DMS153 (cell line): ENCODE results near the gene BMP6.
A peak's percentile ranks its signal among the peaks of the same experiment; 100 is the strongest.

Experiments
- DNase-seq: peaks from one replicate; lab custom pipeline; 2025; lab: John Stamatoyannopoulos, UW

The BMP6 gene

DNA sequence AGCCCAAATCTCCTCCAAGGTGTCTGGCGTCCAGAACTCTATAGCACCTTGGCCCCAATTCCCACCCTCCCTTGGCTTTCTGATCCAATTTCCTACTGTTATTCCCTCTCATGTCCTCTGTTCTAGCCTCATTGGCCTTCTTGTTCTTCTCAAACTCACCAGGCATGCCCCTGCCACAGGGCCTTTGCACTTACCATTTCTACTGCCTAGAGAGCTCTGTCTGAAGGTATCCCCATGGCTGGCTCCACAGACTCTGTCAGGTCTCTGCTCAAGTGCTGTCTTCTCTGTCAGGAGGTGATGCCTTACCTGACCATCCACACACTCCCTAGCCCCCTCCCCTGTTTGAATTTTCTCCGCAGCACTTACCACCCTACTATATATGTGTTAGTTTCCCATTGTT lies 5.6 kb upstream of the BMP6 start:
- DNase-seq = no peak

DNA sequence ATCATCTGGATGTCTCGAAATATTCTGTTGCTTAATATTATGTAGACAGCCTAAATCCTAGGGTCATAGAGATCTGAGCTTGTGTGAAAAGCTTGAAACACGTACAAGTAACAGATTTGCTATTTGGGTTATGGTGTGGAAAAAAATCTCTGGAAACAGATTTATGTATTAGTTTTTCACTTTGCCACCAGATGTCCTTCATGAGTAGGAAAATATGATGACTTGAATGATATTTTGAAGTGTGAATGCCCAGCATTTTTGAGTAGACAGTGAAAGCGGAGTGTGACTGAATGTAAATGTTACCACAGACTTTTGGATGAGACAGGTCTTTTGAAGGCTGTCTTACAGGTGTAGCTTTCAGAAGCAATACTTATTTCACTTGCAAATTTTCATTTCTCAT lies 4.2 kb upstream of the BMP6 start:
- no peak for DNase-seq

DNA sequence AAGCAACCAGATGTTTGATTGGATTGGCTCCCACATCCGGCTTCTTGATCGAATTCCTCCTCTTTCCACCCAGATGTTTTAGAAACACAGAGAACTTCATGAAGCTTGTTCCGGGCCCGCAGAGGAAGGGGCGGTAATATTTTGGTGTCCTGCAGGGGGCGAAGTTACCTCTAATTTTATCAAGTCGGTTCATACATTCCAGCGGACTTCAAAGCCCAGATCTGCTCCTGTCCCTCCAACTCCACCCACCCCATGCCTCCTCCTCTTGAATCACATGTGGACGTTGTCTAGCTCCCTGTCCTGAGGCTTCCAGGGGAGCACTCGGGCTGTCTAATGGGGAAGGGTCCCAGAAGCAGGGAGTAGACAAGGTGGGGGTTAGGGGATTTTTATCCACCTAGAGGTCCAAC lies 2.9 kb upstream of the BMP6 start:
- DNase-seq = no peak

DNA sequence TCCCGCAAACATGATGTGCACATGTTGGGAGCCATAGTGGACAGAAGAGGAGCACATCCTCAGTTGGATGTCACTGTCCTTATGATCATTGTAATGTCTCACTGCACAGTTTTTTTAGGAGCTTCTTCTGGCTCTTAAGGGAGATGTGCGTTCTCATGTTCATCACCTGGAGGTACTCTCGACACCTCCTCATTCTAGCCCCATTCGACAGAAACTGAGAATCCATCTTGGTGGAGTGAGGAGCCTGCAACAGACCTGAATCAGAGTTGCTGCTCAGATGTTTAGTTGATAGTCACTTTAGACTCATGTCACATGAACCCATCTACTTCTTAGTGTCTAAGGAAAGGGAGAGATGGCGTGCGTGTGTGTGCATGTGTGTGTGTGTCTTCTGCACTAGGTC lies 2.3 kb upstream of the BMP6 start:
- no peak for DNase-seq

DNA sequence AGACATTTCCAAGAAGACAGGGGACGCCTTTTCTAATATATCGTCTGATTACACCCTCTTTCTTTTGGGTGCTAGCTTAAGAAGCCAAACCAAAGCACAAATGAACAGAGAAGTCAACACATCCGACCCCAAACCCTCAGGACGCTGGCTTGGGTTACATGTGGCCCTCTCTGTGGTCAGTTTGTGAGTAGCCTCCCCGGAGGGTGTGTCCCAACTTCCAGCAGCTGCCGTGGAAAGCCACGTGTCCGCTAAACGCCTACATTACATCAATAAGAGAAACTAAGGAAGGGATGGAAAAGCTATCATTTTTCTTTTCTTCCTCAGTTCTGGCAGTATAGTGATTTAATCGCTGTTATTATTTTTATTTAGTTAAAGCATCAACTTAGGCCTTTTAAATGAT lies 487 bp upstream of the BMP6 start:
- DNase-seq = no peak

DNA sequence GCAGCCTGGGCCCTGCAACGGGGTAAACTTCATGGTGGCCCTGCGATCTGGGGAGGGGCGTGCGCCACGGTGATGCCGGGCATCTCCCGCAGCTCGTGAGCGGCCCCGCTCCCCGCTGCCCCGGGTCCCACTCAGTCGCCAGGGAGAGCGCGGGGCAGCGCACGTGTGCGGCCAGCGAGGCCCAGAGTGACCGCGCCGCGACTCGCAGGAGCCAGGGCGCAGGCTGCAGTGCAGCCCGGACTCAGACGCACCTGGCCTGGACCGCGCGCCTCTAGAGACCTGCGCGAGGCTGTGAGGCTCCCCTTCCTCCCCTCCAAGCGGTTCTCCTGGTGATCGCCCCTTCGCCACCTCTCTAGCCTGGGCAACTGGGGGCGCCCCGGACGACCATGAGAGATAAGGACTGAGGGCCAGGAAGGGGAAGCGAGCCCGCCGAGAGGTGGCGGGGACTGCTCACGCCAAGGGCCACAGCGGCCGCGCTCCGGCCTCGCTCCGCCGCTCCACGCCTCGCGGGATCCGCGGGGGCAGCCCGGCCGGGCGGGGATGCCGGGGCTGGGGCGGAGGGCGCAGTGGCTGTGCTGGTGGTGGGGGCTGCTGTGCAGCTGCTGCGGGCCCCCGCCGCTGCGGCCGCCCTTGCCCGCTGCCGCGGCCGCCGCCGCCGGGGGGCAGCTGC lies 652 bp downstream of the BMP6 start:
- DNase-seq = no peak

DNA sequence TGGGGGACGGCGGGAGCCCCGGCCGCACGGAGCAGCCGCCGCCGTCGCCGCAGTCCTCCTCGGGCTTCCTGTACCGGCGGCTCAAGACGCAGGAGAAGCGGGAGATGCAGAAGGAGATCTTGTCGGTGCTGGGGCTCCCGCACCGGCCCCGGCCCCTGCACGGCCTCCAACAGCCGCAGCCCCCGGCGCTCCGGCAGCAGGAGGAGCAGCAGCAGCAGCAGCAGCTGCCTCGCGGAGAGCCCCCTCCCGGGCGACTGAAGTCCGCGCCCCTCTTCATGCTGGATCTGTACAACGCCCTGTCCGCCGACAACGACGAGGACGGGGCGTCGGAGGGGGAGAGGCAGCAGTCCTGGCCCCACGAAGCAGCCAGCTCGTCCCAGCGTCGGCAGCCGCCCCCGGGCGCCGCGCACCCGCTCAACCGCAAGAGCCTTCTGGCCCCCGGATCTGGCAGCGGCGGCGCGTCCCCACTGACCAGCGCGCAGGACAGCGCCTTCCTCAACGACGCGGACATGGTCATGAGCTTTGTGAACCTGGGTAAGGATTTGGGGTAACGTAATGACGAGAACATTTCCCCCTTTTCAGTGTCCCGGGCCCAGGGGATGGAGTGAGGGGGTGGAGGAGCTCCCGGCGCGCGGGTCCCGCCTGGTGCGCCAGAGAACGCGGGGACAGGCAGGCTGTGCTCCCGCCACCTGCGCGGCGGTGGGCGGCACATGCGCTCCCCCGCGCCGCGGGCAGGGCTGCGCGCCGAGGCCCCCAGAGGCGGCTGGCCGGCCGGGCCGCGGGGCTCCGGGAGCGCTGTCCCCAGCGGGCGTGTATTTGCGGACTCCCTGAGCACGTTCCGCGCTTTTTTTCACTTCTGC lies 1.4 kb downstream of the BMP6 start:
- DNase-seq = no peak

DNA sequence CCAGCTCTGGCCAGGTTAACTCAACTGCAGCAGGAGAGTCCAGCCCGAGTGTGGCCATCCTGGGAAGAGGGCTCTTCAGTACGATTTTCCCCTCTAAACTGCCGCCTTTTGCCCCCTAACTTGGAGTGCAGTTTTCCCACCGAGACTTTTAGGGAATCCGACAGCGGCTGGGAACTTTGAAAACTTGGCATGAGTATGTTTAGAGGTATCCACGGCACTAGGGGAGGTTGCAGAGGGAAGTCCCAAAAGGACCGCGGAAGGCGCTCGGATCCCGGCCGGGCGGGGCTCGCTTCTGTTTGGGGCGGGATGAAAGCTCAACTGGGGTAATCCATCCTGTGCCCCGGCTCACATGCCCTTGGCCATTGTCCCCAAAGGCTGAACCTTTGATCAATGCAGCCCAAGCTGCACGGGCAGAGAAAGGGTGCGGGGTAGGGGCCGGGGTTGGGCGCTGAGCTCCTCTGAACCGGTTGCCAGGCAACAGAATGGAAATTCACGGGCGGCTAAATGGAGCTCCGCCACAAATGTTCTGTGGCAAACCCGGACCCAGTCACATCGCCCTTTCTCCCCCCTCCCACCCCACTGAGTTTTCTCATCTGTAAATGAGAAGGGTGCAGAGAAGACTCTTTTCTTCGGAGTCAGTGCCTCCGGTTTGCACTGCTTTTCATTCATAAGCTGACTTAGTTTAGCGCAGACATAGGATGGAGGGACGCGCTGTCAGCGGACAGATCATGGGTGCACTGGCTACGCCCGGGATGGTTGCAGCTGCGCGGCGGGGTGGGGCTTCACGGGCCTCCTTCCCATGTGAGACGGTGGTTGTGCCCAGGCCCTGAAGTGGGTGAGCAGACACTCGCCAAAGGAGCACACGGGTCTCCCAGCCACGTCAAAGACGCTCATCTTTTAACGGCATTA lies 2.3 kb downstream of the BMP6 start:
- DNase-seq = no peak

DNA sequence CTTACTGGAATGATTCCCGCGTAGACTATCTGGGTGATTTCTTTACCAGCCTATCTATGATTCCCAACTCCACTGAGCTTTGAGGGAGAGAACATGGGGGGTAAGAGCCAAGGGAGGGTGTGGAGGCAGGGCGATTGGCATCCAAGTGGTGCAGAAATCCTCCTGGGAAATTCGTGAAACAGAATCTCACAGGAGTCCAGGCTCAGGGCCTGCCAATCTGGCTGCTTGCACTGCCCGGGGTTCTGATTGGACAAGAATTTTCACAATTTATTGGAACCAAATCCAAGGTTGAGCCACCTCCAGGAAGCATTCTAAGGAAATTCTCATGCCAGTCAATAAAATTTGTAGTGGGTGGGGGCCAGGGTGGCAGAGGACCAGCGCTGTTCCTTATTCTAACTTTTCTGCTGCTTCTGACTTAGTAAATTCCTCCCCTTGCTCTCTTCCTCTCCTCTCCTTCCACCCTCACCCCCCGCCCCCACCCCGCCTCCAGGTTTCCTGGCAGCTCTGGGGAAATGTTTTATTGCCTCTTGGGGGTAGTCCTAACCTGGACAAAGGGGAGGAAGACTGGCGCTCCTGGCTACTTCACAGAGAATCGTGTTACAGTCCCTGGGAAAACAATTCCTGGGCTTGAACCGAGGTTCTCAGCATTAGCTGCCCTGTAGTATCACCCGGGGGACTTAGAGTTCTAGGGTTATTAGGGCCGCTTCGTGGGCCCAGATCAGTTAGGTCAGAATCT lies 3.1 kb downstream of the BMP6 start:
- DNase-seq = no peak

DNA sequence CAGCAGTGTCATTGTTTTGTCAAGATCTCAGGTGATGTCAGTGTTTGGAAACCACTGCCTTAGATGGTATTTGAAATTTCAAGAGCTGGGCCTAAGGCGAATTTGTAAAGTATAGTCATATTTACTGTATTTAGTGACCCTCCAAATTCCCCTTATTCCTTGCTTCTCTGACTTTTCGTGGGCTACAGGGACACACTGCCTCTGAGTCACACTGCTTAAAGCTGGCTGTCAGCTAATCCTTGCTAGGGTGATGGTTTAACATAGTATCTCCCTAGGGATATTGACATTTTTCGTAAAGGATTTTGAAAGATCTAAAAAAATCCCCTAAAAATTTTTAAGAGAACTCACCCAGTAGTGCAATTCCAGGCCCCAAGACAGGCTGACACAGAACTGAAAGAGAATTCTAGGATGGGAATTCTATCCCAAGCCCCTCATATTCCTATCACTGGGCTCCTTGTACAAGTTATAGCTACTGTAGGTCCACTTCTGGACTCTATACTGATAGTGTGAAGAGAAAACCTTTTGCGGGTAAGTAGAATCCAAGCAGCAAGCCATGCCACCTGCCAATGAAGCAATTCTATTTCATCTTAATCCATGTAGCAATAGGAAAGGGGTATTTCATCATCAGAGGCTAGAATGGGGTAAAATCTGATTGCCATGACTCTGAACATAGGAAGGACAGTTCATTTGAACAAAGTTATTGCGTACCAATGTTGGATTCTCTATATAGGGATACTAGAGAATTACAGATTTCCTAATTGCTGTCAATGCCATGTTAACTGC lies 4.3 kb downstream of the BMP6 start:
- DNase-seq = no peak

DNA sequence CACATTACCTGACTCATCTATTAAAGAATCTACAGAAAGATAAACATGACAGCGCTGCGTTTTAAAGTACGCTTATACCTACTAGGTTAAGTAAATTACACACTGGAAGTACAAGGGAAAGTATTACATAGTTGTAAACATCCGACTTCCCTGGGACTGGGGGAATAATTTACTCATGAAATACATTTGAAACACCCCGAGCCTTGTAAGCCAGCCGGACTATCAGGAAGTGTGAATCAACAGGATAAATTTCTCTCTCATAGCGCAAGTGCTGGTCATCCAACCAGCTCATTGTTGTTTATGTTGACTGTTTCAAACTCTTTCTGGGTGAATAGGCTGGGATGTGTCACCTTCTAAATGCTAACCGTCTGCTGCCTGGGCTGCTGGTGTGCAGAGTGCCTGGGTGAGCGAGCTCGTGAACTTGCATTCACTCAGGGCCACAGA lies 4.9 kb downstream of the BMP6 start:
- no peak for DNase-seq

DNA sequence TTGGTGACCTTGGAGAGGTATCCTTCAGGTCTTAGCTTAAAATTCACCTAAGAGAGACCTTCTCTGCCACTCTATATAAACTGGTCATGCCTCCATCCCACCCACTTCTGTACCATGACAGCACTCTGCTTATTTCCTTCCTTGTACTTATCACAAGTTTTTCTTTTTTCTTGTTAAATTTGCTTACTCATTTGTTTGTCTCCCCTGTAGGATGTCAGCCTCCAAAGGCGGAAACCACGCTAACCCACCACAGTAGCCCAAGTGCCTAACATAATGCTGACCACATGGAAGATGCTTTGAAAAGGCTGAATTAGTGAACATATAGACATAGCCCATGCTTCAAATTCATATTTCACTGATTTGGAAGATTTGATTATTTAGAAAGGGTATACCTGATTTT lies 5.4 kb downstream of the BMP6 start:
- no peak for DNase-seq

DNA sequence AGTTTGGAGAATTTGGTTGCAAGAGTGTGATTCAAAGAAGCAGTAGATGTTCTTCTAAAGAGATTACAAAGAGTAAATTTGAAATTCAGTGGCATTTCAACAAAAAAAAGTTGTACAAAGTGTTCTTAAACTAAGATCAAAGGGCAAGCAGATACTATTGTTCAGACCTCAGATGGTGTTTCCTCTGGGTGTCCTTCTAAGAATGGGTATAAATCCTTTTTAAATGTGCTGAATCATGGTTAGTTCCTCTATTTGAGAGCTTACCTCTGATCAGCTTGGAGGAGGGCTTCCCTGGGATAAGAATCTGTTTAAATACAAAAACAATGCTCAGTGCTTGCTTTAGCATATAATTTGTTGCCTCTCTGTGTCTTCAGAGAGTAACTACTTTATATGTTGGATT lies 6.3 kb downstream of the BMP6 start:
- no peak for DNase-seq

DNA sequence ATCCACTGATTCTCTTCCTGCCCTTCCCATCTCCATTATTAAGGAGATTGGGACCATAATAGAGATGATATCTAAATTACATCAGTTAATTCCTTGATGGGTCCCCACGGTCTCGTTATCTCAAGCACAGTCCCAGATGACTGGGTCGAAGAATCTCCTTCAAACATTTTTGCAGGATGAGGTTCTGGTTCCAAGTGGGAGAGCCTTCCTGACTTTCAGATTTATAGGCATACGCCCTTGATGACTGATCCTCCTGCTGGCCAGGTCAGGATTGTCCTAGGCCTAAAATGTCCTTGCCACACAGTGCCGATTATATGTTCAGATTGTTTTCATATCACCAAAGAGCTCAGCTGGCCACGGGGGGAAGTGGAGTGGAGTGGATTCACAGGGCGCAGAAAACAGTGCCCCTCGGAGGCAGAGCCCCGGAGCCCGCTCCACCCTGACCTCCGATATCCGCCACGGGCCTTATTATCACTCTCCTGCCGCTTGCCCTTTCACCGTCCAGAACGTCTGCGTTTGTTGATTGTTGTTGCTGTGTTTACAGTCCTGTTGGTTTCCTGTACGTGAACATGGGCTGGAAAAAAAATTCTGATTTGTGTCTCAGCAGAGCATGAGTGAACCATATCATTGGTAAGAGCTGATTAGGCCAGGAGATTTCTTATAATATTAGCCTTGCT lies 8.9 kb downstream of the BMP6 start:
- no peak for DNase-seq

DNA sequence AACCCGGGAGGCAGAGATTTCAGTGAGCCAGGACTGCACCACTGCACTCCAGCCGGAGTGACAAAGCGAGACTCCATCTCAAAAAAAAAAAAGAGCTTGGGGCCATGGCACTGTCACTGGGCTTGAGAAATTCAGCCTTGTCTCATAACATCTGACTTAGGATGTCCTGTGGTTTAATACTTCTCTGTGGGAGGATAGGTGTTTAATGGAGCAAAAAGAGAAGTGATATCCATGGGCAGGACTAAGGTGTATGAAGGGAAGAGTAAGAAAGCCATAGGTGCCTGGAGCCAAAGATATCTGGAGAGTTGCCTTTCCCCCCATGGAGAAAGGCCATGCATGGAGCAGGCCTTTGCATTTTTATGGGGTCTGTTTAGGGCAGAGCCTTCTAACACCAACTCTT lies 11.2 kb downstream of the BMP6 start:
- DNase-seq = no peak

DNA sequence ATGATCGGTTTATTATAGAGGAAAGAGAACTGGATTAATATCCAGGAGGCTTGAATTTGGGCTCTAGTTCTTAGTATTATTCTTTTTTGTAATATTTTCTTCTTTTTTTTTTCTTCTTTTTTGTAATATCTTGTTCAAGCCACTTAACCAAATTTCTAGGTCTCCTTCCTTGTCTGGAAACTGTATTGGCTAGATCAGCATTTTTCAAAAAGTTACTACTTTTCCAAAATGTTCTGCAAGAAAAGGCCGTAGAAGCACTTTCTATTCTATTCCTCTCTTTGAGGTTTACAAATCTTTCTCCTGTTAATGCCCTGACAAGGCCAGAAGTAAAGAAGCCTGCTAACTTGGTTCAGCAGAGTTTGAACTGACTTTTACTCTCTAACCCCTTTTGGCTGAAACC lies 12.0 kb downstream of the BMP6 start:
- DNase-seq = no peak

DNA sequence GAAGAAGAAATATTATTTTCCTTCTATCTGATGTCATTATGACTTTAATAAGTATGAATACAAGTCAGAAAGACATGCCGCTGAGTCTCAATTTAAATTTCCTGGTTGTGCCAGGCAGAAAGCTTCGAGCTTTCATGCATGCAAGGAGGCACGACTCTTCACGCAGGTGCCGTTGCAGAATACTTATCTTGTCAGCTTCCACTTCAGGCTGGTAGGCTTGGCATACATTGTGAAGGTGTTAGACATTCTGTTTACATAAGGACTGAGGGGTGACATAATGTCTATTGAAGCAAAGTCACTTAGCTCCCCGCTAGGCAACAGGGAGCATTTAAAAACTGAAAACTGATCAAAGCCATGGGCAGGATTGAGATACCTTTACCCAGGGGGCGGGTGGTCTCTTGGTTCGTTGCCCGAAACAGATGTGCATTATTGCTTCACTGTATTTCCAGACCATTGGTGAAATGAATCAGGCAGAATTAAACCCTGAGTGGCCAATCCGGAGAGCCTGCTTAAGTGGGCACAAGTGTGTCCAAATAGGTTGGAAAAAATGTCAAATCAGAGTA lies 16.4 kb downstream of the BMP6 start:
- DNase-seq = peak; percentile 35

DNA sequence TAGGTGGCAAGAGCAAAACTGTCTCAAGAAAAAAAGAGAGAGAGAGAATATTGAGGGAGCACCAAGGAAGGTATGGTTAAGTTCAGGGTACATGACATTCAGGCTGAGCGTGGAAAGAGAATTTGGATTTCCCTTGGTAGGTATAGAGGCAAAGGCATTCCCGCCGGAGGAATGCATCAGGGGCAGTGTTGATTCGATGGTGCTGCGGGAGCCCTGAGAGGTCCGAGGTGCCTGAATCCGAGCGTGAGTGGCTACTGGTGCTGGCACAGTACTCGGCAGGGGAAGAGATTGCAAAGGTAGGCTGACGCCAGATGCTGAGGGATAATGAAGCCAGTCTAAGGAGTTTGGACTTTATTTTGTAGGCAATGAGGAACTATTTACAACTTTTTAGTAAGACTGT lies 20.0 kb downstream of the BMP6 start:
- DNase-seq = no peak

DNA sequence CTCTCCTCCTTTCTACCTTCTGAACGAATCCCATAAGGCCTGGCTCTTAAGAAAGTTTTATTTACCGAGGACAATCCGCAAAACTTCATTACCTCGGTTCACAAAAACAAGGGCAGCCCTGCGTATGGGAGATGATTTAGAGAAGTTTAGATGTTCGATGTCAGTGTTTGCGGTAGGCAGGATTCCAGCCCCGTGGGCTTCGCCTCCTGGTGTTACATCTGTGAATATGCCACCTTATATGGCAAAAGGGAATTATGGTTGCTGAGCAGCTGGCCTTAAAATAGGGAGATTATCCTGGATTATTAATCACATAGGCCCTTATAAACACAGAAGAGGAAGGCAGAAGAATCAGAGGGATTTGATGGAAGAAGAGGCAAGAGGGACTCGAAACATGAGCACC lies 21.1 kb downstream of the BMP6 start:
- DNase-seq = no peak

DNA sequence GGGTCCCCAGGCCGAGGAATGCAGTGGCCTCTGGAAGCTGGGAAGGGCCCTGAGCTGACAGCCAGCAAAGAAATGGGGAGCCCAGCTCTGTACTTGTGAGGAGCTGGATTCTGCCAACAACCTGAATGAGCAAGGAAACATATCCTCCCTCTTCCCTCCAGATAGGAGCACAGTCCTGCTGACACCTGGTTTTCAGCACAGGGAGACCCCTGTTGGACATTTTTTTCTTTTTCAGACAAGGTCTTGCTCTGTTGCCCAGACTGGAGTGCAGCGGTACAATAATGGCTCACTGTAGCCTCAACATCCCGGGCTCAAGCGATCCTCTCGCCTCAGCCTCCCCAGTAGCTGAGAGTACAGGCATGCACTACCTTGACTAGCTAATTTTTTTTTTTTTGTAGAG lies 21.5 kb downstream of the BMP6 start:
- DNase-seq = no peak
